C1 segment of cervical spinal cord (tissue), 14 donors: ENCODE measurements around the gene KRTAP7-1.

ENCODE experiments used
- DNase-seq, 14 donors: peaks; one replicate each; lab custom pipeline; 2025; lab: John Stamatoyannopoulos, UW

KRTAP7-1 gene

GRCh38 chr21:30829659-30830058 is at the start of gene KRTAP7-1:
Gene KRTAP7-1 (minus strand): TSS chr21:30829759. CDS start chr21:30829698, 61 bp downstream.
- DNase-seq = no peak

- no peak for DNase-seq
These were observed 45.0 kb upstream of the KRTAP7-1 start for GRCh38 chr21:30874526-30874925.

GRCh38 chr21:30847627-30848500 is 18.3 kb upstream of the KRTAP7-1 start:
- no peak for DNase-seq

- no peak for DNase-seq
These were observed 13.4 kb upstream of the KRTAP7-1 start for GRCh38 chr21:30842990-30843389.

GRCh38 chr21:30839304-30839703 is 9.7 kb upstream of the KRTAP7-1 start:
- peak in 1 of 14 donors; percentile 2 for DNase-seq

- no peak for DNase-seq
These were observed 9.0 kb upstream of the KRTAP7-1 start for GRCh38 chr21:30838536-30838935.

GRCh38 chr21:30831194-30831765 is 1.7 kb upstream of the KRTAP7-1 start:
- no peak for DNase-seq

GRCh38 chr21:30818837-30819610 is 10.5 kb downstream of the KRTAP7-1 start:
- no peak for DNase-seq

GRCh38 chr21:30813174-30813573 is 16.4 kb downstream of the KRTAP7-1 start, which contains the start of gene KRTAP8-1:
Gene KRTAP8-1 (minus strand): TSS chr21:30813274. CDS start chr21:30813220, 54 bp downstream.
- DNase-seq = no peak

GRCh38 chr21:30800605-30801004 is 29.0 kb downstream of the KRTAP7-1 start:
- no peak for DNase-seq

- DNase-seq = no peak
These were observed 35.8 kb downstream of the KRTAP7-1 start for GRCh38 chr21:30793581-30794314.

GRCh38 chr21:30779249-30779648 is 50.3 kb downstream of the KRTAP7-1 start:
- DNase-seq = no peak
